DMS53 treated with DMSO at 0.1 percent for 48 hours (cell line): ENCODE results near the gene QPCTL.
A peak's percentile ranks its signal among the peaks of the same experiment; 100 is the strongest.
"Not testable (repeated sequence)": the region's sequence is repeated elsewhere in the genome, so short reads cannot be mapped to it uniquely, and the experiment has no call there.

ENCODE experiments used
- DNase-seq: peaks from one replicate; lab custom pipeline; 2025; ENCODE audit not compliant: unreplicated experiment; lab: John Stamatoyannopoulos, UW

The QPCTL gene

GRCh38 chr19:45674946-45675345 lies 17.5 kb upstream of the QPCTL start:
- peak; percentile 4 for DNase-seq

- DNase-seq: peak; percentile 43
These were observed 15.6 kb upstream of the QPCTL start for GRCh38 chr19:45676851-45677263.

GRCh38 chr19:45677351-45678230 lies 14.9 kb upstream of the QPCTL start:
- peak; percentile 87 for DNase-seq

GRCh38 chr19:45681391-45682015 lies 11.0 kb upstream of the QPCTL start:
- peak; percentile 88 for DNase-seq

- DNase-seq: no peak
These were observed 10.3 kb upstream of the QPCTL start for GRCh38 chr19:45682117-45682516.

- DNase-seq: no peak
These were observed 9.6 kb upstream of the QPCTL start for GRCh38 chr19:45682908-45683307.

- DNase-seq: not testable (repeated sequence)
These were observed 7.4 kb upstream of the QPCTL start for GRCh38 chr19:45685045-45685444.

- no peak for DNase-seq
These were observed 4.9 kb upstream of the QPCTL start for GRCh38 chr19:45687599-45687998.

- peak; percentile 97 for DNase-seq
These were observed 815 bp upstream of the QPCTL start, which contains the start of gene SNRPD2 for GRCh38 chr19:45691516-45692186. TSS of gene SNRPD2 (minus strand) at chr19:45691953. CDS start at chr19:45691888, 65 bp downstream.

GRCh38 chr19:45693106-45693788 lies 781 bp downstream of the QPCTL start:
- peak; percentile 46 for DNase-seq

- DNase-seq: no peak
These were observed 9.2 kb downstream of the QPCTL start for GRCh38 chr19:45701676-45702075.

- no peak for DNase-seq
These were observed 12.6 kb downstream of the QPCTL start for GRCh38 chr19:45705115-45705514.

GRCh38 chr19:45705710-45706415 lies 13.4 kb downstream of the QPCTL start:
- DNase-seq: no peak

GRCh38 chr19:45710356-45711130 lies 18.1 kb downstream of the QPCTL start:
- no peak for DNase-seq

GRCh38 chr19:45711851-45712698 lies 19.6 kb downstream of the QPCTL start:
- DNase-seq: no peak

- DNase-seq: no peak
These were observed 20.2 kb downstream of the QPCTL start for GRCh38 chr19:45712699-45713067.

GRCh38 chr19:45713141-45713540 lies 20.7 kb downstream of the QPCTL start:
- DNase-seq: no peak

- no peak for DNase-seq
These were observed 22.7 kb downstream of the QPCTL start for GRCh38 chr19:45715139-45715538.
